ENCODE measurements around the gene HEY2. TPM values are rescaled to one million over a fixed set of nuclear protein-coding genes. Genes with fewer than 3 reads are reported as not detected.

Gene HEY2
- total RNA-seq, 2 donors from 2014 or later, result 26.5 to 40.9 TPM

DNA sequence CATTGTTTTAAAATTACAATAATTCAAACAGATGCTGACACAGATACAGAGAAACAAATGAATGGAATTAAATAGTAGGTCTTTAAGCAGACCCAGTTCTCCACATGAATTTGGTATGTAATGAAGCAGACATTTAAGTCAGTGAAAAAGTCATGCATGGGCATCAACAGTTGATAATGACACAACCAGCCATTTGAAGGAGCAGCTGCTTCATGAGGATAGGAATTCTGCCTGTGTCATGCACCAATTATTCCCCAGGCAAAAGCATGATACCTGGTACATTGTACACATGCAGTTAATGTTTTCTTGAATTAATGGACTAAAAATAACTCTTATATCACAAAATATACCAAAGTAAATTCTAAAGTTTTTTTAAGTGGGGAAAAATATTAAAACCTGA lies 11.2 kb upstream of the HEY2 start:
- Histone ChIP-seq H3K27ac (no peak overlapping the region), H3K27me3 (replicated peaks; ENCODE audit: insufficient read depth) (no peaks in the 10 kb centered on the region), H3K36me3 (no peaks in the 10 kb centered on the region), H3K9me3 (no peaks in the 10 kb centered on the region), H3K4me3 (no peak overlapping the region), H3K4me1 (ENCODE audit: control insufficient read depth in 1 of 2, low read depth in 2 of 2) (peaks cover 0 to 18% of the 10 kb centered on the region in 2 donors)
- no peak for ATAC-seq (ENCODE audit: insufficient number of reproducible peaks, low FRiP score, low read depth)
- no peak for DNase-seq (ENCODE audit: low spot score)
- TF ChIP-seq, protein P1, sequence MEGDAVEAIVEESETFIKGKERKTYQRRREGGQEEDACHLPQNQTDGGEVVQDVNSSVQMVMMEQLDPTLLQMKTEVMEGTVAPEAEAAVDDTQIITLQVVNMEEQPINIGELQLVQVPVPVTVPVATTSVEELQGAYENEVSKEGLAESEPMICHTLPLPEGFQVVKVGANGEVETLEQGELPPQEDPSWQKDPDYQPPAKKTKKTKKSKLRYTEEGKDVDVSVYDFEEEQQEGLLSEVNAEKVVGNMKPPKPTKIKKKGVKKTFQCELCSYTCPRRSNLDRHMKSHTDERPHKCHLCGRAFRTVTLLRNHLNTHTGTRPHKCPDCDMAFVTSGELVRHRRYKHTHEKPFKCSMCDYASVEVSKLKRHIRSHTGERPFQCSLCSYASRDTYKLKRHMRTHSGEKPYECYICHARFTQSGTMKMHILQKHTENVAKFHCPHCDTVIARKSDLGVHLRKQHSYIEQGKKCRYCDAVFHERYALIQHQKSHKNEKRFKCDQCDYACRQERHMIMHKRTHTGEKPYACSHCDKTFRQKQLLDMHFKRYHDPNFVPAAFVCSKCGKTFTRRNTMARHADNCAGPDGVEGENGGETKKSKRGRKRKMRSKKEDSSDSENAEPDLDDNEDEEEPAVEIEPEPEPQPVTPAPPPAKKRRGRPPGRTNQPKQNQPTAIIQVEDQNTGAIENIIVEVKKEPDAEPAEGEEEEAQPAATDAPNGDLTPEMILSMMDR (IDR thresholded peaks at IDR 0.05), result no peak

DNA sequence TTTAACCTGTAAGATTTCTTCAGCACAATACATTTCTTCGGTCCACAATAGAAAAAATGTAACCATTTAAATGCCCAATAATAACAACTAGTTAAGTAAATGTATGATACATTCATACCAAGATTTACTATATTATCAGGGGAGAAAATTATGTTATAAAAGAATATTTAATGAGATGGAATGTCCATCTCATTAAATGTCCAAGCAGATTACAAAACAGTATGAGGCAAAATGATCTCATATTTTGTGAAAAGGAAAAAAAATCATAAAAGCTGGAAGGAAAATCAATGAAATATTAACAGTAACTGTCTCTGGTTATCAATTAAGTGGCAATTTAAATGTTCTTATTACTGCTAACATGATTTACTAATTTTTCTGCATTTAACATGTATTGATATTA lies 10.1 kb upstream of the HEY2 start:
- H3K4me1 ChIP-seq (ENCODE audit: control insufficient read depth in 1 of 2, low read depth in 2 of 2), result peaks cover 0 to 21% of the 10 kb centered on the region in 2 donors
- no peaks in the 10 kb centered on the region for H3K9me3 ChIP-seq
- DNase-seq (ENCODE audit: low spot score) (no peak), ATAC-seq (ENCODE audit: insufficient number of reproducible peaks, low FRiP score, low read depth) (no peak)
- no peak overlapping the region for H3K27ac ChIP-seq
- H3K27me3 ChIP-seq (replicated peaks; ENCODE audit: insufficient read depth), result no peaks in the 10 kb centered on the region
- no peaks in the 10 kb centered on the region for H3K36me3 ChIP-seq
- H3K4me3 ChIP-seq, result no peak overlapping the region
- TF ChIP-seq, protein P1 (IDR thresholded peaks at IDR 0.05), result no peak

DNA sequence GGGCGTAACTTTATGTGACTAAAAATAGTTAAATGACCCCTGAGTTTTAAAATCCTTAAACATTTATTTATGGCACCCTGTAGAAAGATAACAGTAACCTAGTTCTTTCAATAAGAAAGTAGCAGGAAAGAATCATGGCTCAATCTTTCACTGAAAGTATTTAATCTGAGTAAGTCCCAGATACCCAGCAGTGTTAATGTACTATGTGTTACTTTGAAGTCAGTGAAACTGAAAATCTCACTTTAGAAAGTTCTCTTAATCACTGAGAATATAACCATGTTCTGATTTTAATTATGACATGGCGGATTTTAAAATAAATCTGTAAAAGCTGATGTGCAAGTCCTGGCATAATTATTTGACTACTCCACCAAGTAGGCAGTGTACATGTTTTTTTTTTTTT lies 8.1 kb upstream of the HEY2 start:
- Histone ChIP-seq H3K4me3 (no peak overlapping the region), H3K36me3 (no peaks in the 10 kb centered on the region), H3K4me1 (ENCODE audit: control insufficient read depth in 1 of 2, low read depth in 2 of 2) (peaks cover 7 to 38% of the 10 kb centered on the region in 2 donors), H3K9me3 (no peaks in the 10 kb centered on the region), H3K27ac (peak overlapping the region; percentile 98 to 99), H3K27me3 (replicated peaks; ENCODE audit: insufficient read depth) (no peaks in the 10 kb centered on the region)
- no peak for DNase-seq (ENCODE audit: low spot score)
- TF ChIP-seq, protein P1 (IDR thresholded peaks at IDR 0.05), result no peak
- no peak for ATAC-seq (ENCODE audit: insufficient number of reproducible peaks, low FRiP score, low read depth)

DNA sequence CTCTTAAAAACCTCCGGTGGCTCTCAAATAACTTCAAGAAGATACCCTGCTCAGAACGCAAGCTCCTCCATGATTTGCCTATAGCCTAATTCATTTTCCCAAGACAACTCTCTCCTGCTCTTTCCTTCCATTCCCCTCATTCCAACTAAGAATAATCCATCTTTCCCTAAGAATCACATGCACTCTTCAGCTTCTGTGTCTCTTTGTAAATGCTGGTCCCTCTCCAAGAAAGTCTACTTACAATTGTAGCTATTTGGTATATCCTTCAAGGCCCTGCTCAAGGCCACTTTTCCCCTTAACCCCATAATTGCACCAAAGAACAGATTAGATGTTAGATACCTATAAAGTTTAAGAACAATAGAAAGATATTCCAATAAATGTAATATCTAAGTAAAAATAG lies 7.4 kb upstream of the HEY2 start:
- TF ChIP-seq, protein P1 (IDR thresholded peaks at IDR 0.05), result no peak
- no peak for DNase-seq (ENCODE audit: low spot score)
- peak overlapping the region; percentile 98 for H3K4me3 ChIP-seq
- H3K9me3 ChIP-seq, result no peaks in the 10 kb centered on the region
- no peaks in the 10 kb centered on the region for H3K36me3 ChIP-seq
- H3K27me3 ChIP-seq (replicated peaks; ENCODE audit: insufficient read depth), result no peaks in the 10 kb centered on the region
- peak overlapping the region; percentile 98 to 99 for H3K27ac ChIP-seq
- H3K4me1 ChIP-seq (ENCODE audit: control insufficient read depth in 1 of 2, low read depth in 2 of 2), result peaks cover 7 to 39% of the 10 kb centered on the region in 2 donors
- no peak for ATAC-seq (ENCODE audit: insufficient number of reproducible peaks, low FRiP score, low read depth)

DNA sequence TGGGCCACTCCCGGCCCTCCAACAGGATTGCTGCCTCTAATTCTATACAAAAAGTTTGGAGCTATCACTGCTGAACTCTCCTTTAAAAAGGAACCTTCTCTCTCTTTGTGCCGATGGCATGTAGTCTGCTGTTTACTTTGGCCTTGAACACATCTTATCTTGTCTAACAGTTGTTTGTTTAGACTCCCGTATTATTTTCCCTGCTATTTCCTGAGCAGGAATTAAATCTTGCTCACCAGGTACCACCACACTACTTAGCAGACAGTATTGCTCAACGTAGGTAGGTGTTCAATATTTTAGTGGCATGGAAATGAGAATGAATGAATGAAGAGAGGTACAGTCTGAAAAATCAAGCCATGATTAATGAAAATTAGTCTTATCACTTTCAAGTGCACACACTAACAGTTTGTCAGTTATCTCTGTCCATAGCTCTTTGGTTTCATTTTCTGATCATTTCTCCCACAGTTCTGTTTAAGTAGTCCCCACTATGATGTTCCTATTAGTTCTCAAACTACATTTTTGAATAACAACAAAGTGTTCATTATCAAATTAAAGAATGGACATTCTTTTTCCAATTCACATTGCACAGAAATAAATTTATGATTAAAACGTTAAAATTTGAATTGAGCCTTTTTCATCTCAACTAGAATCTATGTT lies 6.8 kb upstream of the HEY2 start:
- peaks cover 7 to 39% of the 10 kb centered on the region in 2 donors for H3K4me1 ChIP-seq (ENCODE audit: control insufficient read depth in 1 of 2, low read depth in 2 of 2)
- no peak for DNase-seq (ENCODE audit: low spot score)
- H3K27ac ChIP-seq, result peak overlapping the region; percentile 98 to 99
- H3K4me3 ChIP-seq, result peak overlapping the region; percentile 98
- TF ChIP-seq, protein P1 (IDR thresholded peaks at IDR 0.05), result no peak
- no peaks in the 10 kb centered on the region for H3K9me3 ChIP-seq
- ATAC-seq (ENCODE audit: insufficient number of reproducible peaks, low FRiP score, low read depth), result no peak
- no peaks in the 10 kb centered on the region for H3K36me3 ChIP-seq
- no peaks in the 10 kb centered on the region for H3K27me3 ChIP-seq (replicated peaks; ENCODE audit: insufficient read depth)
